CD4-positive, CD25-positive, alpha-beta regulatory T cell (primary cell): ENCODE measurements around the gene HTR3A. TPM values are rescaled to one million over a fixed set of nuclear protein-coding genes. Genes with fewer than 3 reads are reported as not detected.
"Not testable (repeated sequence)": the region's sequence is repeated elsewhere in the genome, so short reads cannot be mapped to it uniquely, and the experiment has no call there.

Experiments
- ATAC-seq, 2 donors: fragments of 150-1000 bp; cut with Tn5 transposase; one replicate each; pipeline ENCODE4 v1.10.0; 2021; ENCODE audit warnings: low read depth in 2 of 2, moderate number of reproducible peaks in 2 of 2, moderate library complexity in 1 of 2
- DNase-seq, 3 donors: peaks; one replicate each; pipeline versions ENCODE4 v3.0.0 to v3.0.0-alpha.2; 2012 to 2022; ENCODE audit warnings: mixed read lengths in 1 of 3
- H3K27ac ChIP-seq: one replicate; pipeline ENCODE4 v1.7.0; 2013; ENCODE audit warnings: mild to moderate bottlenecking, low read length; ENCODE audit not compliant: insufficient read depth, poor library complexity, severe bottlenecking
- H3K27me3 ChIP-seq: one replicate; pipeline ENCODE4 v1.7.0; 2013; ENCODE audit warnings: low read length; ENCODE audit not compliant: control insufficient read depth, insufficient read depth
- H3K36me3 ChIP-seq: one replicate; pipeline ENCODE4 v1.7.0; 2013; ENCODE audit warnings: mild to moderate bottlenecking, low read length, moderate library complexity; ENCODE audit not compliant: control insufficient read depth, insufficient read depth
- H3K4me1 ChIP-seq: 2 replicates; pipeline ENCODE4 v1.7.0; 2013; ENCODE audit warnings: mild to moderate bottlenecking, low read length; ENCODE audit not compliant: insufficient read depth, control insufficient read depth, poor library complexity, severe bottlenecking
- H3K4me3 ChIP-seq: one replicate; pipeline ENCODE4 v1.7.0; 2013; ENCODE audit warnings: low read depth, mild to moderate bottlenecking, low read length, moderate library complexity
- H3K9me3 ChIP-seq, 2 experiments: 1 replicate in 1 of 2; 2 replicates in 1 of 2; pipeline ENCODE4 v1.7.0; 2013; ENCODE audit warnings: low read length in 2 of 2, mild to moderate bottlenecking in 1 of 2, moderate library complexity in 1 of 2; ENCODE audit not compliant: control insufficient read depth in 2 of 2
- H3K27ac Mint-ChIP-seq, 3 donors: one replicate each; pipeline ENCODE4 v1.8.0; 2020 to 2022; ENCODE audit warnings: mild to moderate bottlenecking in 3 of 3, mixed read lengths in 3 of 3, moderate library complexity in 2 of 3
- H3K27me3 Mint-ChIP-seq: one replicate; pipeline ENCODE4 v1.8.0; 2022; ENCODE audit warnings: mild to moderate bottlenecking, mixed read lengths
- H3K36me3 Mint-ChIP-seq: one replicate; pipeline ENCODE4 v1.8.0; 2020; ENCODE audit warnings: mixed read lengths
- H3K4me1 Mint-ChIP-seq, 4 donors: one replicate each; pipeline ENCODE4 v1.8.0; 2020 to 2022; ENCODE audit warnings: mixed read lengths in 4 of 4, mild to moderate bottlenecking in 1 of 4
- H3K4me3 Mint-ChIP-seq, 4 donors: one replicate each; pipeline ENCODE4 v1.8.0; 2020 to 2022; ENCODE audit warnings: mild to moderate bottlenecking in 4 of 4, mixed read lengths in 4 of 4, moderate library complexity in 3 of 4
- H3K9me3 Mint-ChIP-seq, 7 donors: one replicate each; pipeline ENCODE4 v1.8.0; 2020 to 2022; ENCODE audit warnings: mixed read lengths in 7 of 7, mild to moderate bottlenecking in 3 of 7, moderate library complexity in 2 of 7
- polyA plus RNA-seq, 4 donors: library from polyadenylated mRNA; unstranded; fragments of 300-500 nt; fragmentation: Illumina TruSeq; gene quantifications; one replicate each; pipeline ENCODE4 v1.2.3, GENCODE V29; 2021
- total RNA-seq: library from RNA; stranded (reverse); gene quantifications from one replicate; pipeline ENCODE4 v1.2.3, GENCODE V29; 2022

Gene HTR3A
- total and polyA plus RNA-seq, 5 donors from 2014 or later = not detected

DNA sequence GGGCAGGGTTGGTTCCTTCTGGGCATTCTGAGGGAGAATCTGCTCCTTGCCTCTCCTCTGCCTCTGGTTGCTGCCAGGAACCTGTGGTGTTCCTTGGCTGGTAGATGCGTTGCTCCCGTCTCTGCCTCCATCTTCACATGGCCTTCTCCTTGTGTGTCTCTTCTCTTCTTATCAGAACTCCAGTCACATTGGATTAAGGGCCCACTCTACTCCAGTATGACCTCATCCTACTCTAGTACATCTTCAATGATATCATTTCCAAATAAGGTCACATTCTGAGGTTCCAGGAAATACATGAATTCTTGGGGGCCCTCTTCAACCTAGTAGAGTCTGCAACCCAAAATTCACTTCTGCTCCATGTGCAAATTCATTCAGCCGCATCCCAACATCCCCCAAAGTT lies 37.0 kb upstream of the HTR3A start:
- peaks cover 16% of the 10 kb centered on the region for H3K27me3 Mint-ChIP-seq
- Histone ChIP-seq H3K27ac (no peak overlapping the region), H3K9me3 (no peaks in the 10 kb centered on the region), H3K4me1 (no peaks in the 10 kb centered on the region), H3K4me3 (no peak overlapping the region), H3K36me3 (no peaks in the 10 kb centered on the region), H3K27me3 (no peaks in the 10 kb centered on the region)
- H3K4me3 Mint-ChIP-seq = no peak overlapping the region
- H3K9me3 Mint-ChIP-seq = peaks cover 0 to 5% (median 0%) of the 10 kb centered on the region in 7 donors
- H3K27ac Mint-ChIP-seq = peak overlapping the region in 1 of 3 donors; percentile 69
- no peak for ATAC-seq
- H3K36me3 Mint-ChIP-seq = no peaks in the 10 kb centered on the region
- DNase-seq = no peak
- H3K4me1 Mint-ChIP-seq = peaks cover 6 to 23% (median 14%) of the 10 kb centered on the region in 4 donors

DNA sequence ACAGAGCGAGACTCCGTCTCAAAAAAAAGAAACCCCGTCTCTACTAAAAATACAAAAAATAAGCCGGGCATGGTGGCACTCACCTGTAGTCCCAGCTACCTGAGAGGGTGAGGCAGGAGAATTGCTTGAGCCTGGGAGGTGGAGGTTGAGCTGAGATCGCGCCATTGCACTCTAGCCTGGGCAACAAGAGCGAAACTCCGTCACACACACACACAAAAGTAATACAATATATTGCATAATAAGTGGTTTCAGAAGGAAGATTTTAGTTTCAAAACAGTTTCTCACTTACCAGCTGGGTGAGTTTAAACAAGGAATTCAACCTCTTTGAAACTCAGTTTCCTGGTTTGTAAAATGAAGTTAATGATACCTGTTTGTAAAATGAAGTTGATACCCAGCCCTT lies 32.7 kb upstream of the HTR3A start:
- no peak overlapping the region for H3K4me3 ChIP-seq
- Mint-ChIP-seq H3K27ac (no peak overlapping the region), H3K27me3 (peaks cover 16% of the 10 kb centered on the region), H3K9me3 (peaks cover 0 to 3% (median 0%) of the 10 kb centered on the region in 7 donors), H3K4me1 (no peaks in the 10 kb centered on the region), H3K36me3 (no peaks in the 10 kb centered on the region), H3K4me3 (no peak overlapping the region)
- H3K36me3 ChIP-seq = no peaks in the 10 kb centered on the region
- H3K27me3 ChIP-seq = no peaks in the 10 kb centered on the region
- no peak for DNase-seq
- no peaks in the 10 kb centered on the region for H3K9me3 ChIP-seq
- ATAC-seq = no peak
- no peak overlapping the region for H3K27ac ChIP-seq
- H3K4me1 ChIP-seq = no peaks in the 10 kb centered on the region

DNA sequence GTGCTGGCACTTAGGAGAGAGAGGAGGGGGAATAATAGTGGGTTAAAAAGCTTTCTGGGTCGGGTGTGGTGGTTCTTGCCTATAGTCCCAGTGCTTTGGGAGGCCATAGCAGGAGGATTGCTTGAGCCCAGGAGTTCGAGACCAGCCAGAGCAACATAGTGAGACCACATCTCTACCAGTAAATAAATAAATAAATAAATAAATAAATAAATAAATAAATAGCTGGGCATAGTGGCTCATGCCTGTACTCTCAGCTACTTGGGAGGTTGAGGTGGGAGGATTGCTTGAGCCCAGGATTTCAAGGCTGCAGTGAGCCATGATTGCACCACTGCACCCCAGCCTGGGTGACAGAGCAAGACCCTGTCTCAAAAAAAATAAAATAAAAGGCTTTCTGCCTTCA lies 28.7 kb upstream of the HTR3A start:
- H3K4me3 ChIP-seq, H3K27ac ChIP-seq, H3K27me3 ChIP-seq, H3K4me3 Mint-ChIP-seq, H3K9me3 ChIP-seq, H3K27me3 Mint-ChIP-seq, H3K9me3 Mint-ChIP-seq, ATAC-seq, H3K27ac Mint-ChIP-seq, H3K36me3 Mint-ChIP-seq, DNase-seq, H3K4me1 Mint-ChIP-seq, H3K36me3 ChIP-seq, H3K4me1 ChIP-seq: not testable (repeated sequence)

DNA sequence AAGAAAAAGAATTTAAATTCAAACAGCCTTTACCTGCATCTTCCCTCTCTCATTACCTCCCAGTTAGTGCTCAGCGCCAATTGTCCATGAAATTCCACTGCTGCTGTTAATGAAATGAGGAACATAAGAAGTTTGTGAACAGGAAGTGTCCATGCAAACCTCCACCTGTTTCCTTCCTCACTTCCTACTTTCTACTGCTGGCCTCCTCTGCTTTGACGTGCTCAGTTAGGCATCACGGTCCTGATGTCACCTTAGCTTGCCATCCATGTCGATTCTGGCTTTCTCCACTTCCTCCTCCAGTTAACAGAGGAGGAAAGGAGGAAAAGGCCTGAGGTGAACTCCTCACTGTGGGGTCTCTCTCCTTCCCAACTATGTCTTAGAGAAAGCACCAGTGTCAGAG lies 26.9 kb upstream of the HTR3A start:
- H3K27ac ChIP-seq = no peak overlapping the region

DNA sequence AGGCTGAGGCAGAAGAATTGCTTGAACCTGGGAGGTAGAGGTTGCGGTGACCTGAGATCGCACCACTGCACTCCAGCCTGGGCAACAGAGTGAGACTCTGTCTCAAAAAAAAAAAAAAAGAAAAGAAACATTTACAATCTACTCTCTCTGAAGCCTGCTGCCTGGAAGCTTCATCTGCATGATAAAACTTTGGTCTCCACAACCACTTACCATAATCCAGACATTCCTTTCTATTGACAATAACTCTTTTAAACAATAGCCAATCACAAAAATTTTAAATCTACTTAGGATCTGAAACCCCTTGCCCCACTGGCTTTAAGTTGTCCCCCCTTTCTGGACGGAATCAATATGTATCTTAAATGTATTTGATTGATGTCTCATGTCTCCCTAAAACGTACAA lies 25.0 kb upstream of the HTR3A start:
- no peak for DNase-seq
- H3K36me3 Mint-ChIP-seq = no peaks in the 10 kb centered on the region
- Histone ChIP-seq H3K27ac (no peak overlapping the region), H3K27me3 (peaks cover 2% of the 10 kb centered on the region), H3K4me3 (no peak overlapping the region), H3K9me3 (no peaks in the 10 kb centered on the region), H3K36me3 (no peaks in the 10 kb centered on the region), H3K4me1 (no peaks in the 10 kb centered on the region)
- no peak overlapping the region for H3K4me3 Mint-ChIP-seq
- no peaks in the 10 kb centered on the region for H3K4me1 Mint-ChIP-seq
- peaks cover 14% of the 10 kb centered on the region for H3K27me3 Mint-ChIP-seq
- ATAC-seq = no peak
- H3K27ac Mint-ChIP-seq = no peak overlapping the region
- H3K9me3 Mint-ChIP-seq = peaks cover 0 to 3% (median 0%) of the 10 kb centered on the region in 7 donors

More for the DNA sequence above, 26.9 kb upstream of the HTR3A start:
- H3K4me1 ChIP-seq = no peaks in the 10 kb centered on the region
- DNase-seq = no peak
- peaks cover 2% of the 10 kb centered on the region for H3K27me3 ChIP-seq
- no peaks in the 10 kb centered on the region for H3K9me3 ChIP-seq
- Mint-ChIP-seq H3K4me3 (no peak overlapping the region), H3K27ac (no peak overlapping the region), H3K27me3 (peaks cover 14% of the 10 kb centered on the region), H3K4me1 (no peaks in the 10 kb centered on the region), H3K9me3 (peaks cover 0 to 2% (median 0%) of the 10 kb centered on the region in 7 donors), H3K36me3 (no peaks in the 10 kb centered on the region)
- no peaks in the 10 kb centered on the region for H3K36me3 ChIP-seq
- no peak overlapping the region for H3K4me3 ChIP-seq
- no peak for ATAC-seq

DNA sequence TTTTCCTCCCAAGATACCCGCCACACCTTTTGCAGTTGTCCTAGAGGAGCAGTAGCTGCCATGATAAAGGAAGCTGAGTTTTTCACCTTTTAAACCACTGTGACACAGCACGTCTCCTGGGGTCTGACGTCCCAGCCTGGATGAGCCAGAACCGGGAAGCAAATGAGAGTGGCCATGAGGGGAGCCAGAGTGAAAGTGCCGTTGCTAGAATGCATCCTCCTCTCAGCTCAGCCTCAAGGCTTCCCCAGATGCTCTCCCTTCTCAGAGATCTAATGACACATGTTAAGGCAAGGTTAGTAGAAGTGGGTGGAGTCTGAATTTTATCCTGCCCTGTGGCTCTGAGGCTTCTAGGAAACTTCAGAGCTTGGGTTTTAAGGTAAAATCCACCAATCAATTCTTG lies 23.4 kb upstream of the HTR3A start:
- Histone ChIP-seq H3K4me1 (no peaks in the 10 kb centered on the region), H3K36me3 (no peaks in the 10 kb centered on the region), H3K27me3 (peaks cover 2% of the 10 kb centered on the region), H3K4me3 (no peak overlapping the region), H3K9me3 (no peaks in the 10 kb centered on the region), H3K27ac (no peak overlapping the region)
- ATAC-seq (no peak), DNase-seq (no peak)
- Mint-ChIP-seq H3K36me3 (no peaks in the 10 kb centered on the region), H3K4me3 (no peak overlapping the region), H3K27ac (peak overlapping the region in 1 of 3 donors; percentile 68), H3K9me3 (peaks cover 0 to 3% (median 0%) of the 10 kb centered on the region in 7 donors), H3K27me3 (peaks cover 6% of the 10 kb centered on the region), H3K4me1 (no peaks in the 10 kb centered on the region)

DNA sequence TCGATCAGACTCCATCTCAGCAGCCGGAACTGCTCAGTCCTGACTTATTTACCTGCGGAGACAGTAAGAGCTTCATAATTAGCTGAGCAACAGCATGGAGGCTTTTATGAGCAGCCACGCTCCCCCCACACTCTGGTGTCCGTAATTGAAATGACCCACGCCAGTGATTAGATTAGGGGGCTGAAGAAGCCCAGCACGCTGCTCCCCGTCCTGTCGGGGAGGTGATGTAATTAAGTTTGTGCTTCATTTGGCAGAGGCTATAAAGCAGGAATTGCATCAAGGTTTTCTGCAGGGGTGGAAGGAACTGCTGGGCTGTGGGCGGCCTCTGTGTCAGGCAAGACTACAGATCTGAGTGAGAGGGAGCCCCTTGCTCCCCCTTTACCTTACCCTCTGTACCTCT lies 22.8 kb upstream of the HTR3A start:
- no peak overlapping the region for H3K4me3 ChIP-seq
- no peak for ATAC-seq
- no peaks in the 10 kb centered on the region for H3K9me3 ChIP-seq
- H3K27ac Mint-ChIP-seq = no peak overlapping the region
- H3K27ac ChIP-seq = no peak overlapping the region
- peaks cover 0 to 3% (median 0%) of the 10 kb centered on the region in 7 donors for H3K9me3 Mint-ChIP-seq
- peaks cover 6% of the 10 kb centered on the region for H3K27me3 Mint-ChIP-seq
- H3K4me1 Mint-ChIP-seq = no peaks in the 10 kb centered on the region
- no peaks in the 10 kb centered on the region for H3K36me3 ChIP-seq
- DNase-seq = no peak
- H3K27me3 ChIP-seq = peaks cover 2% of the 10 kb centered on the region
- no peaks in the 10 kb centered on the region for H3K36me3 Mint-ChIP-seq
- no peak overlapping the region for H3K4me3 Mint-ChIP-seq
- no peaks in the 10 kb centered on the region for H3K4me1 ChIP-seq

DNA sequence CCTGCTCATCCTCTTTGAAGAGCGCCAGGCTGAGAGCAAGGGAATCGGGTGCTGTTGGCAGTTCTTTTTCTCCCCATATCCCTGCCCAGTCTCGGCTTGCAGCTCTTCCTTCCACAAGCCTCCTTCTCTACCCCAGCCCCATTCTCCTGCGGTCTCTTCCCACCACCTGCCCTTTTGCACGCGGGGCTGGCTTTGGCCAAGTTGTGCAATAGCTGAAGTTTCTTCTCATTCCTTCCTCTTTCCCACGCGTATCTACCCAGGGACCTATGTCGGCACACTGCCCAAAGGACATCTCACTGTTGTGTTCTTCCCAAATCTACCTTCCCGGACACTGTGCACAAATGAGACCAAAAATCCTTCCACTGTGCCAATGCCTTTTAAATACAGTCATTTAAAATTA lies 22.3 kb upstream of the HTR3A start:
- Mint-ChIP-seq H3K27ac (no peak overlapping the region), H3K9me3 (peaks cover 0 to 3% (median 0%) of the 10 kb centered on the region in 7 donors), H3K36me3 (no peaks in the 10 kb centered on the region), H3K27me3 (peaks cover 6% of the 10 kb centered on the region), H3K4me3 (no peak overlapping the region), H3K4me1 (no peaks in the 10 kb centered on the region)
- Histone ChIP-seq H3K36me3 (no peaks in the 10 kb centered on the region), H3K9me3 (no peaks in the 10 kb centered on the region), H3K4me1 (no peaks in the 10 kb centered on the region), H3K27me3 (peaks cover 2% of the 10 kb centered on the region), H3K27ac (no peak overlapping the region), H3K4me3 (no peak overlapping the region)
- no peak for ATAC-seq
- no peak for DNase-seq
